Small intestine (tissue), 7 donors: ENCODE data around the gene GSTM1. TPM values are rescaled to one million over a fixed set of nuclear protein-coding genes. Genes with fewer than 3 reads are reported as not detected.
"Not testable (repeated sequence)": the region's sequence is repeated elsewhere in the genome, so short reads cannot be mapped to it uniquely, and the experiment has no call there.

Source experiments
- DNase-seq, 2 donors: peaks; one replicate each; pipeline versions ENCODE4 v3.0.0 to v3.0.0-alpha.2; 2013
- FAIRE-seq: peaks from 2 replicates; lab custom pipeline; 2012; peaks lifted over from hg19 to GRCh38; lab: Jason Lieb, UNC
- H3K27ac ChIP-seq, 3 donors: one replicate each; pipeline ENCODE4 v1.5.1; 2013; ENCODE audit warnings: low read length in 2 of 3, mild to moderate bottlenecking in 2 of 3, control low read depth in 1 of 3, inconsistent platforms in 1 of 3, low read depth in 1 of 3, moderate library complexity in 1 of 3
- H3K27me3 ChIP-seq, 3 donors: one replicate each; pipeline ENCODE4 v1.6.1; 2013; ENCODE audit warnings: low read length in 3 of 3, inconsistent platforms in 1 of 3; ENCODE audit not compliant: control insufficient read depth in 3 of 3, insufficient read depth in 3 of 3
- H3K36me3 ChIP-seq, 3 donors: one replicate each; pipeline ENCODE4 v1.6.1; 2013; ENCODE audit warnings: low read length in 3 of 3, inconsistent platforms in 1 of 3, low read depth in 1 of 3, mild to moderate bottlenecking in 1 of 3, moderate library complexity in 1 of 3; ENCODE audit not compliant: control insufficient read depth in 3 of 3, insufficient read depth in 2 of 3
- H3K4me1 ChIP-seq, 3 donors: one replicate each; pipeline ENCODE4 v1.6.1; 2013; ENCODE audit warnings: low read length in 2 of 3, inconsistent platforms in 1 of 3, low read depth in 1 of 3, mild to moderate bottlenecking in 1 of 3, moderate library complexity in 1 of 3; ENCODE audit not compliant: control insufficient read depth in 3 of 3, insufficient read depth in 2 of 3
- H3K4me3 ChIP-seq, 3 donors: one replicate each; pipeline ENCODE4 v1.5.1; 2013; ENCODE audit warnings: low read length in 3 of 3, control low read depth in 1 of 3, inconsistent platforms in 1 of 3, low read depth in 1 of 3, mild to moderate bottlenecking in 1 of 3, moderate library complexity in 1 of 3
- H3K9me3 ChIP-seq, 2 donors: one replicate each; pipeline ENCODE4 v1.6.1; 2013; ENCODE audit warnings: low read depth in 1 of 2, low read length in 1 of 2; ENCODE audit not compliant: control insufficient read depth in 2 of 2, insufficient read depth in 1 of 2
- WGBS, 3 donors: extraction: QIAGEN DNeasy Blood & Tissue Kit; methylation state at CpG; one replicate each; pipeline ENCODE4 v1.1.7; 2013; 5-methylcytosine and 5-hydroxymethylcytosine counted together
- polyA plus RNA-seq, 4 donors: library from polyadenylated mRNA; stranded (reverse) in 3 of 4; unstranded in 1 of 4; fragments of 200-250 nt in 3 of 4; fragments of 120-200 nt in 1 of 4; gene quantifications; one replicate each; pipeline versions ENCODE4 v1.2.1 to v1.2.3, GENCODE V29; 2013
- donor health status: healthy with polysubstance abuse.
- donor health status: control.
- donor health status: control.
- donor health status: Bipolar disorder and iron deficiency.
- donor health status: healthy.

Gene GSTM1
- polyA plus RNA-seq, 4 donors: 0.97 to 175 (median 51.6) TPM

DNA sequence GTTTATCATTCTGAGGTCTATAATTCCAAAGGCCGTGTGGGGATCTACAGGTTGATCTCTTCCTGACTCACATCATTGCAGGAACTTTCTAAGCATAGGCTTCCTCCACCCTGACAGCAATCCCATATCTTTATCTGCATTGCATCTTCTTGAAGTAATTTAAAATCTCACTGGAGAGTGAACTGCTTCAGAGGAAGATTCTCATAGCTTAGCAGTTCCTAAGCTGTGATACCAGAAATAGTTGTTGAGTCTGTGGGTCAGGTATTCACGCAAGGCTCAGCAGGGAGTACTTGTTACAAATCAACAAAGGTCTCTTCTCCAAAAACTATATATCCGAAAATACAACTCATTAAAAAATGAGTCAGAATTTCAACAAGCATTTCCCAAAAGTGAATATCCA lies 7.5 kb downstream of the GSTM1 start:
- FAIRE-seq, H3K36me3 ChIP-seq, H3K27ac ChIP-seq, H3K9me3 ChIP-seq, H3K4me1 ChIP-seq, DNase-seq, H3K27me3 ChIP-seq, H3K4me3 ChIP-seq: not testable (repeated sequence)
- 73 to 83% methylated on average over 3 of the region's 3 CpGs; no CpG with 5 or more reads in 1 of the 3 donors for WGBS, 3 donors

DNA sequence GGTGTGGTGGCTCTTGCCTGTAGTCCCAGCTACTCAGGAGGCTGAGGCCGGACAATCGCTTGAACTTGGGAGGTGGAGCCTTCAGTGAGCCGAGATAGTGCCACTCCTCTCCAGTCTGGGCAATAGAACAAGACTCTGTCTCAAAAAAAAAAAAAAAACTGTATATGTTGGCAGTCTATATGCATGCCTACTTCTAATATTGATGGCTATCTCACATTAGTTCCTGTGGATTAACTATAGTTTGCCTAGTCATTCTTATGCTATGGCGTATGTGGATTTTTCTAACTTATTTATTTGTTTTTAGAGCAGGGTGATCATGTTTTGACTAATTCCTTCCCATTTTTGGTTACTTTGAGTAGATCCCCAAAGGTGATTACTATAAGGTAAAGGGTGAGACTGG lies 9.4 kb downstream of the GSTM1 start:
- no peaks in the 10 kb centered on the region for H3K27me3 ChIP-seq

GRCh38 chr1:109697861-109698260 lies 10.2 kb downstream of the GSTM1 start:
- DNase-seq, H3K36me3 ChIP-seq, FAIRE-seq, H3K27ac ChIP-seq, H3K4me3 ChIP-seq, H3K9me3 ChIP-seq, H3K4me1 ChIP-seq, H3K27me3 ChIP-seq: not testable (repeated sequence)
- 86 to 98% methylated on average over 4 of the region's 4 CpGs; no CpG with 5 or more reads in 1 of the 3 donors for WGBS, 3 donors

More for the DNA sequence above, 9.4 kb downstream of the GSTM1 start:
- Histone ChIP-seq H3K9me3 (no peaks in the 10 kb centered on the region), H3K36me3 (no peaks in the 10 kb centered on the region), H3K27ac (no peak overlapping the region), H3K4me3 (no peak overlapping the region), H3K4me1 (no peaks in the 10 kb centered on the region)
- WGBS, 3 donors: 57 to 78% methylated on average over 4 of the region's 4 CpGs; no CpG with 5 or more reads in 1 of the 3 donors
- FAIRE-seq (no peak), DNase-seq (no peak)

DNA sequence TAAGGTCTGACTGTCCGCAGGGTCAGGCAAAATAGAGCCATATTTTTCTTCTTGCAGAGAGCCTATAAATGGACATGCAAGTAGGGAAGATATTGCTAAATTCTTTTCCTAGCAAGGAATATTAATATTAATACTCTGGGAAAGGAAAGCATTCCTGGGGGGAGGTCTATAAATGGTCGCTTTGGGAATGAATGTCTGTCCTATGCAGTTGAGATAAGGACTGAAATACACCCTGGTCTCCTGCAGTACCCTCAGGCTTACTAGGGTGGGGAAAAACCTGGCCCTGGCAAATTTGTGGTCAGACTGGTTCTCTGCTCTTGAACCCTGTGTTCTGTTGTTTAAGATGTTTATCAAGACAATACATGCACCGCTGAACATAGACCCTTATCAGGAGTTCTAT lies 15.3 kb downstream of the GSTM1 start:
- H3K4me1 ChIP-seq: peaks cover 0 to 14% (median 2%) of the 10 kb centered on the region in 3 donors
- H3K36me3 ChIP-seq, H3K27ac ChIP-seq, H3K27me3 ChIP-seq, FAIRE-seq, H3K4me3 ChIP-seq: not testable (repeated sequence)
- 80 to 85% (median 83%) methylated on average over 3 of the region's 3 CpGs for WGBS, 3 donors
- H3K9me3 ChIP-seq: peaks cover 0 to 13% of the 10 kb centered on the region in 2 donors
- DNase-seq: peak in 1 of 2 donors; percentile 0

DNA sequence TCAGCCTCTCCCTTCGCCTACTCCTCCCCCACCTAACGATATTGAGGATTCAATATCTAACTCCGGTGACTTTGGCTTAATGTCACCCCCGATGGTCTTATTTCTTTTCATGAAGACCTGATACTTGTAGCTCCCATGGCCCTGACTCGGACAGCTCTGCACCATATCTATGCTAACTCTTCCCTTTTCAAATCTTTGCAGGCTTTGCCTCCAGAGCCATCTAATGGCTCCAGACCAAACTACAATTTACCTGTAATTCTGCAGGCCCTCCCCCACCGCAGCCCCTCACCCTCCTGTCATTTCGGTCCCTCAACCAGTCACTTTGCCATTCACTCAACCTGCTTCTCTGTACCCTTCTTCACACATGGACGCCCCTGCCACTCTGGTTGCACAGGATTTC lies 16.6 kb downstream of the GSTM1 start:
- no peaks in the 10 kb centered on the region for H3K36me3 ChIP-seq
- FAIRE-seq (no peak), DNase-seq (peak in 1 of 2 donors; percentile 6)
- H3K27ac ChIP-seq: no peak overlapping the region
- WGBS, 3 donors: 75 to 80% (median 77%) methylated on average over 8 of the region's 8 CpGs
- peaks cover 0 to 24% of the 10 kb centered on the region in 2 donors for H3K9me3 ChIP-seq
- peaks cover 0 to 14% (median 2%) of the 10 kb centered on the region in 3 donors for H3K4me1 ChIP-seq
- H3K4me3 ChIP-seq: no peak overlapping the region
- H3K27me3 ChIP-seq: no peaks in the 10 kb centered on the region

DNA sequence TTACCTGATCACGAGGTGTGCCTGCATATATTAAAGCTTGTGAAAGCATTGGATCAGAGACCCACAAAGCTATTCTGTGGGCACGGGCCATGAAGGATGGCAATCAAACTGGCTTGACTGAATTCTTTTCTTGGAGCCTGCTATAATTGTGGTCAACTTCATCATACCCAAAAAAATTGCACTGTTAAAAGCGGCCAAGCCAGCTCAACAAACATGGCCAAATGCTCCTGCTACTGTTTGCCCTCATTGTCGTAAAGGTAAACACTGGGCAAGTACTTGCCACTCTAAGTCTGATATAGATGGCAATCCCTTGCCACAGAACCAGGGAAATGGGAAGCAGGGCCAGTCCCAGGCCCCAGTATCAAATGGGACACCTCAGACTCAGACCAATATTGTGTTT lies 17.8 kb downstream of the GSTM1 start:
- Histone ChIP-seq H3K4me1 (peaks cover 0 to 14% (median 2%) of the 10 kb centered on the region in 3 donors), H3K27ac (no peak overlapping the region), H3K9me3 (peaks cover 0 to 29% of the 10 kb centered on the region in 2 donors), H3K27me3 (no peaks in the 10 kb centered on the region), H3K36me3 (no peaks in the 10 kb centered on the region), H3K4me3 (no peak overlapping the region)
- FAIRE-seq: no peak
- peak in 1 of 2 donors; percentile 0 for DNase-seq
- WGBS, 3 donors: 80 to 87% (median 87%) methylated on average over 4 of the region's 4 CpGs

GRCh38 chr1:109708949-109709348 lies 21.3 kb downstream of the GSTM1 start:
- WGBS, 3 donors: 79 to 88% (median 82%) methylated on average over 4 of the region's 4 CpGs
- not testable (repeated sequence) for FAIRE-seq

DNA sequence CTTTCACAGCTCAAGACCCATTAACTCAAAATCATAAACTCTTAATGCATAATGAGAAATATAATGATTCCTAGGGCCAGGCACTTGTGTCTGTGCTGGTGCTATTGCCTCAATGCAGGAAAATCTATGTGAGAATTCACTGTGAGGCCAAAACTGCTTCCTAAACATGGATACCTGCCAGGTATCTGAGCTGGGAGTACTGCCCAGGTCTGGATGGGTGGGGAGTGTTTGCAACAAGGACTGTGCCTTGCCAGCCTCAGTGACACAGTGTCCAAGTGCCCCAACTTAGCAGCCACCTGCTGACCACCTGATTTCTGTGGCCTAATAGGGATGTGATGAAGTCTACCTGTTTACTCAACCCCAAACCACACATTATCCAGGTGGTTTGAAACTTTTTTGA lies 22.2 kb downstream of the GSTM1 start:
- FAIRE-seq, H3K27me3 ChIP-seq, H3K36me3 ChIP-seq, H3K4me3 ChIP-seq, H3K27ac ChIP-seq: not testable (repeated sequence)
- Histone ChIP-seq H3K4me1 (peaks cover 0 to 14% (median 2%) of the 10 kb centered on the region in 3 donors), H3K9me3 (peaks cover 0 to 18% of the 10 kb centered on the region in 2 donors)
- DNase-seq: peak in 1 of 2 donors; percentile 0

More at GRCh38 chr1:109708949-109709348, 21.3 kb downstream of the GSTM1 start:
- not testable (repeated sequence) for H3K27ac ChIP-seq, H3K4me3 ChIP-seq, H3K27me3 ChIP-seq, H3K36me3 ChIP-seq
- peaks cover 0 to 19% of the 10 kb centered on the region in 2 donors for H3K9me3 ChIP-seq
- DNase-seq: peak in 1 of 2 donors; percentile 0
- H3K4me1 ChIP-seq: peaks cover 0 to 14% (median 2%) of the 10 kb centered on the region in 3 donors
